ENCODE results near the gene RCAN3.

The RCAN3 gene

DNA sequence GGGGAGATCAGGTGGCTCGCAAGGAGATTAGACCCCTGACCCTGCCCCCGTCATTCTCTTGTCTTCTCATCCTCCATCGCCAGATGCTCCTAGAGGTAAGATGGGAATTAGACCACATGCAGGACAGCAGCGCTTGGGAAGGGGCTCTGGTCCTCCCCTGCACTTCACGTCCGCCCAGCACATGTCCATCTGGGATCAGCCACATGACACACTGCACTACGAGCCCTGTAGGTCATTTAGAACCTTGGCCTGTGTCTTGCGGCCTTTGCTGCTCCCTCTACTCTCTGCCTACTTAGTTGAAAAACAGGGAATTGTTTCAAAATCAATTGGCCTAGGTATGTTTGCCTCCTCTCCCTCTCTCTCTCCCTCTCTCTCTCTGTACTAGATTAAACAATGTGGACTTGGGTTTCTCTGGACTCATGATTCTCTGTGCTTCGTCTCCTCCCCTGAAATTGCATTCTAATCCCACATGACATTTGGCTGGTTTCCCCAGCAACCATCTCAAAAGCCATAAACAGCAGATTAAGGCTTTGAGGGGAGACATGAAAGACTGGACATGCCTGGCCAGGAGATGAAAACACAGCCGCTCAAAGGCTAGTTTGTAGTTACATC is 49.4 kb downstream of the RCAN3 start:
- no peak for DNase-seq (ENCODE audit: low read depth)

DNA sequence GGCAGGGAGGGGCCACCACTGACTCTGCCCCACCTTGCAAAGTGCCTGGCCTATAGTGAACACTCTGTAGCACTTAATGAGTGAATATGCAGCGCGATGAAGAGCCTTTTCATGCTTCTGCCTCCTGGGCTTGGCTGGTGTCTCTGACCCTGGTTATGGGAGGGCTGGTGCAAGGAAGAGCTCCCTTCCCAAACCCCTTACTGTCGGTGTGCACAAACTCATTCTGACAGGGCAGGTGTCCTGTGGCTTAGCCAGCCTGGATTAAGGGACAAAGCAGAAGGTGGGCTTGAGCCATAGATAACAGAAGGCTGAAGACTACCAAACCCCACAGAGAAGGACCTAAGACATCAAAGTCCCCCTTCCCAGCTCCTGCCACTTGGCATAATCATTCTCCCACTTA is 51.3 kb downstream of the RCAN3 start:
- DNase-seq (ENCODE audit: low read depth): no peak

DNA sequence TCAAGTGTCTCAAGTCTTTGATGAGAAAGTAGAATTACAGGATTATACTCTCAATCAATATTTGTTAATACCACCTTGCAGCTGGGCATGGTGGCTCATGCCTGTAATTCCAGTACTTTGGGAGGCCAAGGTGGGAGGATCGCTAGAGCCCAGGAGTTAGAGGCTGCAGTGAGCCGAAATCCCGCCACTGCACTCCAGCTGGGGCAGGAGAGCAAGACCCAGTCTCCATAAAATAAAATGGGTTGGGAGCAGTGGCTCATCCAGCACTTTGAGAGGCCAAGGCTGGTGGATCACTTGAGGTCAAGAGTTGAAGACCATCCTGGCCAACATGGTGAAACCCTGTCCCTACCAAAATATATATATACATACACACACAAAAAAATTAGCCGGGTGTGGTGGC is 52.1 kb downstream of the RCAN3 start:
- no peak for DNase-seq (ENCODE audit: low read depth)

DNA sequence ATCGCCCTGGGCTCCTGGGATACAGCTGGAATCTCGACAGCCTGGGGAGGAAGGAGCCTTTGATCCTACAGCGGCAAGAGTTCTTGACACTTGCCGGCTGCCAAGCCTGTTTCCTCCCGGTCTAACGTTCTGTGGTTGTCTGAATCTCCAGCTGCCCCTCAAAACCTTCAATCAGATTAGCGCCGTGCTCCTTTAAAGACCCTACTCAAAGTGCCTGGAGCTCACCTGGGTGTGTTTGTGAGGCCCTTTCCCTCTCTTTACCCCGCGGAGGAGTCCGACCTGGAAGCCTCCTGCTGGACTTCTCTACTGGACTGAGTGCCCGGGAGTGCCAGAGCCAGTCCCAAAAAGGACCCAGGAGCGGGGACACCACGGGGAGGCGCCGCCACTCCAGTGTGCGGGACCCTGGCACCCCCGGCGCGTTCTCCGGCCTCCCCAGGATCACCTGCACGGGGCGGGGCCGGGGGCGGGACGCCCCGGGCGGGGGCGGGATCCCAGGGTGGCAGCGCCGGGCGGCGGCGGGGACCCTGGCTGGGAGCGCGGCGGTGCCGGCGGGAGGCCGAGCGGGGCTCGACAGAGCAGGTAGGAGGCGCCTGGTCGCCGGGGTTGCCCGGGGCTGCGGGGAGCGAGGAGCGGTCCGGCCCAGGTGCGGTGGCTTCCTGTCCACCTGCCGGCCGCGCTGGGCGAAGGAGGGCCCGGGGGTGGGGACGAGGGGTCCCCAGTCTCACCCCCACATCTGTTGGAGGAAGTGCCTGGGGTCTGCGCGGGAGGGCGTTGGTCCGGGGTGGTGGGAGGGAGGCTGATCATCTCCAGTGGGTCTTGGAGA is 53.2 kb downstream of the RCAN3 start, which contains the start of gene NCMAP:
TSS of gene NCMAP (plus strand) at position 497 of the 823 bp plus-strand sequence. CDS start 39,344 bp downstream, outside the sequence.
- peak; percentile 33 for DNase-seq (ENCODE audit: low read depth)

DNA sequence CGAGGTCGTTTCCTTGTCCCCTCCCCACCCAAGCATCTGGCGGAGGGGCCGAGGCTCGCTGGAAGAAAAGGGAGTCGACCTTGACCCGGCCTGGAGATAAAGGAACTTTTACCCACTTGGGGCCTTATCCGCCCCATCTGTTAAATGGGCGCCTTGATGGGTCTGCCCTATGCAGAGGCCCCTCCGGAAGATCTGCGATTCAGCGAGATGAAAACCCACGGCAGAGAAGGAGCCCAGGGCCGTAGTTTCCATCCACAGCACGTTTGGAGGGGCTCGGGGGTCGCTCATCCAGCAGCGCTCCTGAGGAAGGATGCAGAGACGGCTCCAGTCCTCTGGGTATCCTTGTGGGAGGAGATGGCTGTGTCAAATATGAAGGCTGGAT is 53.8 kb downstream of the RCAN3 start:
- no peak for DNase-seq (ENCODE audit: low read depth)

DNA sequence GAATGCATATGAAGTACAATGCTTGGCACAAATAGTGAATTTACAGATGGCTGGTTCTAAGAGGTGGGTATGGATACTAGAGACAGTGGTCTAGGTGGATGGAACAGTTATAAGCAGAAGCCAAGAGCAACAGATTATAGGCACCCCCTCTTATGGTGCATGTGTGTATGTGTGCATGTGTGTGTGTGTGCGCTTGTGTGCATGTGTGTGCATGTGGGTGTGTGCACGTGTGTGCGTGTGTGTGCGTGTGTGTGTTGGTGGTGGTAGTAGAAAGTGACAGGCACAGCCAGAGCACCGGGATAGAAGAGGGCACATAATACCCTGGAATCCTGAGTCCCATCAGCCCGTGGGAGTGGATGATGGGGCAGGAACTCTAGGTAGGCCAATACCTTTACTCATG is 54.6 kb downstream of the RCAN3 start:
- DNase-seq (ENCODE audit: low read depth): no peak

DNA sequence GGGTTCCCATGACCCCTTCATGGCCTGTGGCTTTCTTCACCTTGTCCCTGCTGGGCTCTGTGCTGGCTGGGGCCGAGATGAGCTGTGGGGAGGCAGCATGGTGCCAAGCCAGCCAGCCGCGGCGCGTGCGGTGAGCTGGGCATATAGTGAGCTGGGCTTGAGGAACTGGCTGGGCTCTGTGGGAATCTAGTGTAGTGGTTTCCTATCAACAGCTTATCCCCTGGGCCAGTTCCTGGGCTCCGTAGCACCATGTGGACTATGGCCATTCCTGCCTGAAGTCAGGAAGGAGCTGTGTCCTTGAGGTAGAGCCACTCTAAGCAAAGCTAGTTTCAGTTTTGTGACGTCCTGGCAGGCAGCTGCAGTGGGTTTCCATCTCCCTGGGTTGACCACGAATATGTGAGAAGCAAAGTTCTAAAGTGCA is 55.1 kb downstream of the RCAN3 start:
- no peak for DNase-seq (ENCODE audit: low read depth)

DNA sequence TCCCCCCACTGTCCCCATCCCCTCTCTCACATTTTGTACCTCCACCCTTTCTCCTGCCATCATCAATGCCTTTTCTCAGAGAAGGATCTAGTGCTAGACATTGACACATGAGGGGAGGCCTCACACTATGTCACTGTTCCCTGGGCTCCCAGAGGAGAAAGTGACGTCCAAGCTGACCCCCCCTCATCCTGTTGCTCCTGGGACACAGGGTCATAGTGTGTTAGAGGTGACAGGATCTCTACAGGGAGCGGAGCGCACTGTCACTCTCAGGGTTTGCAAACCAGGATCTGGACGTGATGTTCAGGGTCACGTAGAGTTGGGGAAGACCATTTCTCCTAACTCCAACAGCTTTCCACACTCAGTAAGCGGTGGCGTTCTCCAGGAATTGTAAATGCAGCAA is 55.8 kb downstream of the RCAN3 start:
- no peak for DNase-seq (ENCODE audit: low read depth)

DNA sequence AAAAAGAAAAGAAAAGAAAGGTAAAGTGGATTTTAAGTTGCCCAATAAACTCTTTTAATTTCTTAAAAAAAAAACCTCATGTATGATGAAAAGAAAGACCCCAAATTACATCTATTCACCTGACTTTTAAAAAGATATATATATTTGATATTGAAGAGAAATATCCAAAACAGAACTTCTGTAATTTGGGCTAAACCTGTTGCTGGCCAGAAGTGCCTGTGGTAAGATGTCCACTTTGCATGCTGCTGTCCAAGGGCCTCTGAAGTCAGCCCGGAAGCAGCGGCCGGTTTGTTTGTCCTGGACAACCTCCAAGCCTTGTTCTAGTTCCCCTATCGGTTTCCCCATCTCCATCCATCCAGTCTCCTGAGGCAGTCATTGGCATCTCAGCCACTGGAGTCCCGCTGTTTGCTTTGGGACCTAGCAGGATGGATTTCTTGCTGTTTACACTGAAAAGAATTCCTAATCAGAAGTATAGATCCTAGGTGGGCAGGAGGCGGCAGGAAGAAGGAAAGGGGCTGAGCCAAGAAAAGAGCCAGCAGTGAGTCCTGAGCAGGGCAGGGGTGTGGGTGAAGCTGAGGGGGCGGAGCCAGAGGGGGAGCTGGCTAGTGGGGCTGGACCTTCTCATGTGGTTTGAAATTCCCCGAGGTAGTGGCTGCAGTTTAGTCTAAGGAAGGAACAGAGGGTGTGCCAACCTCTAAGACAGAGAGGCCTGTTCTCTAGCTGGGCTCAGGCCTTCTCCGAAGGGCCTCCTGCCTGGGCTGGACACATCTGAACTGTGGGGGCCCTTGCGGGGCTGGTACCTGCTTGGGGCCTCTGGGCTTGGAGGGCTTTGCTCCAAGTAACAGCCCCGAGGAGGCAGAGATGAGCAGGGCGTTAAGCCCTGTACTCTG is 56.5 kb downstream of the RCAN3 start:
- DNase-seq (ENCODE audit: low read depth): no peak

DNA sequence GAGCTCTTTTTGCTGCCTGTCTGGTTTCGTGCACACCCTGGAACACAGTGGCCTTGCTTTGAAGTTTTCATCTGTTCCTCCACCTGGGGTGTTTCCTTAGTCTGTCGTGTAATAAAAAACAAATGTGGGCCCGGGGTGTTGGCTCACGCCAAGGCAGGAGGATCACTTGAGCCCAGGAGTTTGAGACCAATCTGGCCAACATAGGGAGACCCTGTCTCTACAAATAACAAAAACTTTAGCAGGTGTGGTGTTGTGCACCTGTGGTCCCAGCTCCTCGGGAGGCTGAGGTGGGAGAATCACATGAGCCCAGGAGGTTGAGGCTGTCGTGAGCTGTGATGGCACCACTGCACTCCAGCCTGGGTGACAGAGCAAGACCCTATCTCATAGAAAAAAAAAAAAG is 57.7 kb downstream of the RCAN3 start:
- DNase-seq (ENCODE audit: low read depth): no peak

DNA sequence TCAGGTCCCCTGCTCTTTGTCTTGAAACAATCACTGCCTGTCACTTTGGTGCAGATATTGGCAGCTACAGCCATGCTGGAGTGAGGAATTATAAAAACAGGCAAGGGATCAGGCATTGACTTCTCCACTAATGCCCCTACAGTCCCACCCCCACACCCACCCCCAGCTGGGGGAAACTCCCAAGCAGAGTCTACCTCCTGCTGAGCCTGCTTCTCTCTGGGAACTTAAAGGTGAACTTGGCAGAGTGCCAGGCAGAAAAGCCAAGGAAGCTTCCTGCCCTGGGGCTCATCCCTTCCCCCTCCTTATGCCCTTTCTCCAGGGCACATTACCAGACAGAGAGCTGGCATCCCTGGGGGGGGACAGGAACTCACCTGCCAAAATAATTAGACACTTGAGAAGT is 60.0 kb downstream of the RCAN3 start:
- no peak for DNase-seq (ENCODE audit: low read depth)

DNA sequence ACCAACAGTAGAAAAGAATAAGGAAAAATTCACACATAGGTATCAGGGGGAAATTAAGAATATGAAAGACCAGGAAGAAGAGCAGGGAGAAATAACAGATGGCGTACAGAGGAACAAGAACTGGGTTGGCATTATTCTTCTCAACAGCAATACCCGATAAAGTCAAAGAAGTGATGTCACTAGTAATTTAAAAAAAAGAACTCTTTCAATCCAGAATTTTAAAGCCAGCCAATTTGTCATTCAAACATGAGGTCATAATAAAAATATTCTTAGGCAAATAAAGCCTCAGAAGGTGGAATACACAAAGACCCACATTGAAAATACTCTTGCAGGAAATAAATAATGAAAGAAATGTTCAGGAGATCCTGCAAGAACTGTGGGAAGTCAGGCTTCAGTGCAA is 62.1 kb downstream of the RCAN3 start:
- DNase-seq (ENCODE audit: low read depth): no peak

DNA sequence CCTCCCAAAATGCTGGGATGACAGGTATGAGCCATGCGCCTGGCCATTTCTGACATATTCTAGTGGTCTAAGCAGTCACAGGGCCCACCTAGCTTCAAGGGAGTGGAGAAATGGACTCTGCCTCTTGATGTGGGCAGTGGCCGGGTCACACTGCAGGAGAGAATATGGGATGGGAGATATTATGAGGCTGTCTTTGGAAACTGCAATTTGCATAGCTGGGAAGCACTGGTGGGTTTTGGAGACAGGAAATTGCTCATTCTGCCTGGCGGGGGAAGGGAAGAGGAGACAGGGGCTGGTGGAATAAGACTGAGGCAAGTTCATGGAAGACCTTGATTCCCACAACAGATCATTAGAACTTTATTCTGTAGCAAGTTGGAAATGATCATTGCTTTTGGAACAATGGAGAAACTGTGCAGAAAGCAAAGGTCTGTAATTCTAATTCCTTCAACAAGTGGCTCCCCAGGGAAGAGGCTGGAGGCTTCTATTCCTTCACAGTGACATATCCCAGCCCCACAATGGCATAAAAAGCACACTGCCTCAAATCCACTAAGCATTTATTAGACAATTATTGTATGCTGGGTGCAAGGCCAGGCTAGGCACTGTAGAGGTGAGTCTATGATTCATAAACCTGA is 63.7 kb downstream of the RCAN3 start:
- no peak for DNase-seq (ENCODE audit: low read depth)

DNA sequence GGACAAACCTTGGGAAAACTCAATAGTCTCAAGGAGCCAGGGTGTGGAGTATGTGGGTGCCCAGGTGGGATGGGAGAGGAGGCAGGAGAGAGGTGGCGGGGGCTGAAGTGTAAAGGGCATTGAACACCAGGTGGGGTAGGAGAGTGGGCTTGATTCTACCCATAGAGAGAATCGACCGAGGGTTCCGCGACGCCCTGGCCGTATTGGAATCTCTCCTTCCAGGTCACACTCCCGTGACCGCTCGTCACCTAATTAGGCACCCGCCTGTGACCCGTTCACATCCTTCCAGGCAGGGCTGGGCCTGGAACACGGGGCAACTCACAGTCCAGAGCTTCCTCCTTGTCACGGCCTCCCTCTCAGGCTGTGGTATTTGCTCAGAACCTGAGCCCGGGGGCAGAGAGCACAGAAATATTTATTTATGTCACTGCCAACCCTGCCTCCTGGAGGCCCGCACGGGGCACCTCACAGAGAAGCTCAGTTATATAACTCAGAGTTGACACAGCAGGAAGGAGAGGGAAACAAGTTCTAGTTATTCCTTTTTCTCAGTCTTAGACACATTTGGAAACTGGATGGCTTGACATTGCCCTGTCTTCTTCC is 65.3 kb downstream of the RCAN3 start:
- no peak for DNase-seq (ENCODE audit: low read depth)

DNA sequence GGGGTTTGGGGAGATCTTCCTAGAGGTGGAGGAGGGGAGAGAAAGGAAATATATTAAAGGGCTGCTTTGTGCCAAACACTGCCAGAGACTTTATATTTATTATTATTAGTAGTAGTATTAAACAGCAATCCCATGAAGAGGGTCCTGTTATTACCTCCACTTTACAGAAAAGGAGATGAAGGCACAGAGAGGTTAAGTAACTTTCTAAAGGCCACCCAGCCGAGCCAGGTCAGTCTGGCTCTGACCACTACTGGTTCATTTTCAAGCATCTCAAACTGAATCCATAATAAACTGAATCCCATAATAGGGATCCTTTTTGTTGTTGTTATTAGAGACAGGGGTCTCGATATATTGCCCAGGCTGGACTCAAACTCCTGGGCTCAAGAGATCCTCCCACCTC is 65.8 kb downstream of the RCAN3 start:
- DNase-seq (ENCODE audit: low read depth): no peak

DNA sequence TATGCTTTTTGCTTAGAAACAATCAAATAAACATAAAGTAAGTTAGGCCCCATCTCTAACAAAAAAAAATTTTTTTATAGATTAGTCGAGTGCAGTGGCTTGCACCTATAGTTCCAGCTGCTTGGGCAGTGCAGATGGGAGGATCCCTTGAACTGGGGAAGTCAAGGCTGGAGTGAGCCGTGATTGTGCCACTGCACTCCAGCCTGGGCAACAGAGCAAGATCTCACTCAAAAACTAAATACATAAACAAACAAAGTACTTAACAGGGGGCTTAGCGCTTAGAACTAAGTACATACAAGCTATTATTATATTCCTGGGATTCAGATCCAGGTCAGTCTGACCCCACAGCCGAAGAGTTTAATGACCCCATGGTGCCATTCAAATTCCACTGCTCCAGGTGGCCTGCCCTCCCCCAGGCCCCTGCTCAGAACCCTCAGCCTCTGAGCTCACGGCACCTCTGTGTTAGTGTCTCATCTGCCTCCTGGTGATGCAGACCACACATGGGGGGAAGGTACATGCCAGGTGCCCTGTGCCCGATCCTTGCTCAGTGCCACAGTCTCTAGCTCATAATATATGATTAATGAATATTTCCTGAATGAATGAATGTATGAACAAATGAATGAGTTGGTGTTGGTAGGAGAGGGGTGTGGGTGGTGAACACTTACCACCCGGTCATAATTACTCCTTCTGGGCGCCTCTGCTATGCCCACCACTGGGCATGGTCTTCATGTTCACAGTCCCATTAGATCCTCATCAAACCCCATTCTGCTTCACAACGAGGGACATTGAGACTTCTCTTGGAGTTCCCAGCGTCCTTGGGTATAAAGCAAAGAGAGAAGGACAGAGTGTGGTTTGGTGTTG is 67.9 kb downstream of the RCAN3 start:
- DNase-seq (ENCODE audit: low read depth): no peak

DNA sequence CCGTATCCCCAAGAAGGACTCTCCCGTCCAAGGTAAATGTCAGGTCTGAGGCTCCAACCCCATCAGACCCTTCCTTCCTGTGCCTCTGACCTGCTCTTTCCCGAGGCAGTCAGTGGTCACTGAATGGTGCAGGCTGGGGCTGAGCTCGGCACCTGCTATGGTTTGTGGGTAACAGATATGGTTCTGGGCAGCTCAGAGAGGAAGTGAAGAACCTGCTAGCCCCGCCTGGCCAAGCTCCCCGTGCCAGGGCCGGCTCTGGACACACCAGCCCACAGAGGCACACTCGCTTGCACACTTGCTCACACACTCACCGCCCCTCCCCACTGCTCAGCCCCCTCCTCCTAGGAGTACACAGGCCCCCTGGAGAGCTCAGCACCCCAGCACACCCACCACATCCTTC is 69.7 kb downstream of the RCAN3 start:
- DNase-seq (ENCODE audit: low read depth): no peak

DNA sequence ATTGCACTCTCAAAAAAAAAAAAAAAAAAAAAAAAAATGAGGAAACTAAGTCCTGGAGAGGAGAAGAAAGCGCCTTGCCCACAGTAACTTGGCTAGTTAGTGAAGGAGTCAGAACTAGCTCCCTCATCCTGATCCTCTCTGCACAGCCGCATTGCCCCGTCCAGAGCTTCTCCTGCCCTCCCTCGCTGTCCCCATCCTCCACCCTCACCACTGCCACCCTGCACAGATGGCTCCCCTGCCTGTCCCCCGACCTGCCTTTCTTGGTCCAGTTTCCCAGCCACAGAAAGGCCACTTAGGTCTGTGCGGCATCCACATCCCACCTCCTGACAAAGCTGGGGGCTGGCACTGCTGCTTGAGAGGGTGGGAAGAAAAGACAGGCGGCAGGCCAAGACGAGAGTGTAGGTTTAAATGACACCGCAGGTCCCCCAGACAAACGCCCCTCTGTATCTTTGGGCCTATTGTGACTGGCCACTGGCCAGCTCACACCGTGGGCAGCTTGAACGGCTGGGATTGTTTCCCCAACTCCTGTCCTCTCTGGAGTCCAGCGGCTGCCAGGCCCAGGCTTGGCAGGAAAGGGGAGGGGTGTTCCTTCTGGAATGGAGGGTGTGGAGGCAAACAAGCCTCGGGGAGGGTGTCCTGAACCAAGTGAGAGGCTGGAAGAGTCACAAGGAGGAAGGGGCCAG is 73.4 kb downstream of the RCAN3 start:
- DNase-seq (ENCODE audit: low read depth): no peak

DNA sequence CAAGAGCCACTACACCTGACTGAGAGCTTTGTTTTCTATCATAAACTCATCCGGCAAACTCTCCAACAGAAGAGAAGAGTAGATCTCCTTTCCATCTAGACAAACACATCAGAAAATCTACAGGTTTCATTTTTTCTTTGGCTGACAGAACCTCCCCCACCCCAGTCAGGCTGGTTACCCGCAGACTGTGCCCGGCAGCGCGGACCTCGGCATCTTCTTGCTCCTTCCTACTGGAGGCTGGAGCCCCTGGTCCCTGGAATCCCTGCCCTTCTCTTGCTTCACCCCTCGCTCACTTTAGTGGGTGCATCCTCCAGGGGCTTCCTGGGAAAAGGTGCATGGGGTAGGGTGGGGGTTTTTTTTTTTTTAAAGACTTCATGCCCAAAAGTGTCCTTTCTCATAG is 76.2 kb downstream of the RCAN3 start:
- DNase-seq (ENCODE audit: low read depth): no peak

DNA sequence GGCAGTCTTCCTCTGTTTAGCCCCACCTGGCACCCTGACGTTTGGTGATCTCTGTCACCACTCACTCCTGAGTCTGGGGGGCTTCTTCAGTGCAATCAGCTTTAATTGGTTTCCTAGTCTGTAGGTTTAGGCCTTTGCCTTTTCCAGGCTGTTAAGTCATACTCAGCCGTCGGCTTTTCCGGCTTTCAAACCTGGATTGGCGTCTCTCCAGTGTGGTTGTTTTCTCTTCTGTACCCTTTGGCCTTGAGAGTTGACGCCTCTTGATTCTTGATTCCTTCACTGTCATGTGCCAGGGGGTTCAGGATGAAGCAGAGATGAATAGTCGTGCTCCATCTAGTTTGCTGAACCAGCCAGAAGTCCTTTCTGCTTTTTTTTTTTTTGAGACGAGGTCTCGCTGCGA is 78.1 kb downstream of the RCAN3 start:
- no peak for DNase-seq (ENCODE audit: low read depth)
